Transverse colon (tissue), 3 donors: ENCODE measurements around the gene AMMECR1.

ENCODE experiments used
- EP300 ChIP-seq: sonication (generic); formaldehyde crosslinking; IDR thresholded peaks from one replicate; pipeline ENCODE4 v1.6.1; 2017; ENCODE audit warnings: antibody characterized with exemption, low read depth
- POLR2A ChIP-seq: fragments of 450-650 bp; IDR thresholded peaks from one replicate; pipeline ENCODE4 v1.6.1; 2016; ENCODE audit warnings: antibody characterized with exemption, mild to moderate bottlenecking, moderate library complexity
- TF ChIP-seq, protein P1 (sequence below), 5 experiments: fragments of 200-600 bp in 3 of 5; fragments of 450-650 bp in 2 of 5; sonication (generic) in 3 of 5; IDR thresholded peaks; 1 replicate in 2 of 5; 2 replicates in 3 of 5; pipeline ENCODE4 v1.5.1; 2016 to 2017; ENCODE audit warnings: antibody characterized with exemption in 5 of 5, inconsistent platforms in 3 of 5, mild to moderate bottlenecking in 2 of 5, moderate library complexity in 1 of 5

DNA sequence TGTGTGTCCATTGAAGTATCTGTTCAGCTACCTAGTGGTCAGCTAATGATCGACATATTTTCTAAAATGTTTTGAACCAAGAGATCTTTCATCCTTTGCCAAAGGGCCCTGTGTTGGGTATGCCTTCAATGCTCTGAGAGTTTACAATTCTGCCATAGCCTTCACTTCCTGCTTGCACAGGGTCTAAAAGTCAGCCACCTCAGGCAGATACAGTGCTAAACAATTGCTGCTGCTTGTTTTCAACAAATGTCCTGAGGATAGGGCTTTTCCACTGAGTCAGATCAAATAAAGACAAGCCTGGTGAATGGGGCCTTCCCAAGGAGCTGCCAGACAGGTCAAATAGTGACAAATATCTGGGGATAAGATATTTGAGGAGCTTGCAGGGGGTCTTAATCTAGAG lies 16.7 kb downstream of the AMMECR1 start:
- TF ChIP-seq POLR2A (no peak), EP300 (no peak)
- TF ChIP-seq, protein P1, sequence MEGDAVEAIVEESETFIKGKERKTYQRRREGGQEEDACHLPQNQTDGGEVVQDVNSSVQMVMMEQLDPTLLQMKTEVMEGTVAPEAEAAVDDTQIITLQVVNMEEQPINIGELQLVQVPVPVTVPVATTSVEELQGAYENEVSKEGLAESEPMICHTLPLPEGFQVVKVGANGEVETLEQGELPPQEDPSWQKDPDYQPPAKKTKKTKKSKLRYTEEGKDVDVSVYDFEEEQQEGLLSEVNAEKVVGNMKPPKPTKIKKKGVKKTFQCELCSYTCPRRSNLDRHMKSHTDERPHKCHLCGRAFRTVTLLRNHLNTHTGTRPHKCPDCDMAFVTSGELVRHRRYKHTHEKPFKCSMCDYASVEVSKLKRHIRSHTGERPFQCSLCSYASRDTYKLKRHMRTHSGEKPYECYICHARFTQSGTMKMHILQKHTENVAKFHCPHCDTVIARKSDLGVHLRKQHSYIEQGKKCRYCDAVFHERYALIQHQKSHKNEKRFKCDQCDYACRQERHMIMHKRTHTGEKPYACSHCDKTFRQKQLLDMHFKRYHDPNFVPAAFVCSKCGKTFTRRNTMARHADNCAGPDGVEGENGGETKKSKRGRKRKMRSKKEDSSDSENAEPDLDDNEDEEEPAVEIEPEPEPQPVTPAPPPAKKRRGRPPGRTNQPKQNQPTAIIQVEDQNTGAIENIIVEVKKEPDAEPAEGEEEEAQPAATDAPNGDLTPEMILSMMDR (IDR thresholded peaks at IDR 0.05), result no peak
